BE2C (cell line): ENCODE measurements around the gene OSCAR.

Source experiments
- DNase-seq: peaks from one replicate; pipeline ENCODE4 v3.0.0-alpha.2; 2020
- H3K27me3 ChIP-seq: fragments of 250-450 bp; sonication (Bioruptor Pico); 2 replicates; pipeline ENCODE4 v1.5.1; 2020; ENCODE audit warnings: mild to moderate bottlenecking
- H3K36me3 ChIP-seq: fragments of 250-450 bp; sonication (Bioruptor Pico); 2 replicates; pipeline ENCODE4 v1.5.1; 2020; ENCODE audit warnings: mild to moderate bottlenecking
- H3K4me1 ChIP-seq: fragments of 250-450 bp; sonication (Bioruptor Pico); 2 replicates; pipeline ENCODE4 v1.5.1; 2020
- H3K4me3 ChIP-seq: 2 replicates; pipeline ENCODE4 v1.5.1; 2011; ENCODE audit warnings: low read depth, low read length
- H3K9me3 ChIP-seq: fragments of 250-450 bp; sonication (Bioruptor Pico); 2 replicates; pipeline ENCODE4 v1.5.1; 2020
- CTCF ChIP-seq: IDR thresholded peaks from 2 replicates; pipeline ENCODE4 v1.5.1; 2012; ENCODE audit warnings: mild to moderate bottlenecking, low read depth, low read length

The OSCAR gene

GRCh38 chr19:54133957-54134590, 33.5 kb upstream of the OSCAR start:
- Histone ChIP-seq H3K4me3 (no peak overlapping the region), H3K4me1 (no peaks in the 10 kb centered on the region), H3K36me3 (peaks cover 13% of the 10 kb centered on the region), H3K27me3 (no peaks in the 10 kb centered on the region), H3K9me3 (no peaks in the 10 kb centered on the region)
- TF ChIP-seq CTCF, result no peak
- DNase-seq, result no peak

- H3K4me3 ChIP-seq, result no peak overlapping the region
- no peak for TF ChIP-seq CTCF
- no peaks in the 10 kb centered on the region for H3K27me3 ChIP-seq
- DNase-seq, result peak; percentile 29
- no peaks in the 10 kb centered on the region for H3K4me1 ChIP-seq
- H3K36me3 ChIP-seq, result peaks cover 18% of the 10 kb centered on the region
- H3K9me3 ChIP-seq, result no peaks in the 10 kb centered on the region
Observed at GRCh38 chr19:54133312-54133956, 32.8 kb upstream of the OSCAR start.

GRCh38 chr19:54129617-54129996, 29.0 kb upstream of the OSCAR start:
- peaks cover 48% of the 10 kb centered on the region for H3K36me3 ChIP-seq

GRCh38 chr19:54128796-54129616, 28.4 kb upstream of the OSCAR start:
- Histone ChIP-seq H3K4me3 (no peak overlapping the region), H3K27me3 (no peaks in the 10 kb centered on the region), H3K36me3 (peaks cover 54% of the 10 kb centered on the region), H3K4me1 (no peaks in the 10 kb centered on the region), H3K9me3 (no peaks in the 10 kb centered on the region)
- TF ChIP-seq CTCF, result no peak
- no peak for DNase-seq

More at GRCh38 chr19:54129617-54129996, 29.0 kb upstream of the OSCAR start:
- H3K27me3 ChIP-seq, result no peaks in the 10 kb centered on the region
- H3K4me3 ChIP-seq, result no peak overlapping the region
- H3K4me1 ChIP-seq, result no peaks in the 10 kb centered on the region
- H3K9me3 ChIP-seq, result no peaks in the 10 kb centered on the region
- no peak for TF ChIP-seq CTCF
- DNase-seq, result no peak

GRCh38 chr19:54128441-54128725, 27.8 kb upstream of the OSCAR start:
- no peak for TF ChIP-seq CTCF
- Histone ChIP-seq H3K4me1 (no peaks in the 10 kb centered on the region), H3K36me3 (peaks cover 61% of the 10 kb centered on the region), H3K4me3 (no peak overlapping the region), H3K27me3 (no peaks in the 10 kb centered on the region), H3K9me3 (no peaks in the 10 kb centered on the region)
- no peak for DNase-seq
